ENCODE results near the gene PRSS38. TPM values are rescaled to one million over a fixed set of nuclear protein-coding genes. Genes with fewer than 3 reads are reported as not detected.

Gene PRSS38
- total RNA-seq, 1 experiment from 2014 or later = not detected

DNA sequence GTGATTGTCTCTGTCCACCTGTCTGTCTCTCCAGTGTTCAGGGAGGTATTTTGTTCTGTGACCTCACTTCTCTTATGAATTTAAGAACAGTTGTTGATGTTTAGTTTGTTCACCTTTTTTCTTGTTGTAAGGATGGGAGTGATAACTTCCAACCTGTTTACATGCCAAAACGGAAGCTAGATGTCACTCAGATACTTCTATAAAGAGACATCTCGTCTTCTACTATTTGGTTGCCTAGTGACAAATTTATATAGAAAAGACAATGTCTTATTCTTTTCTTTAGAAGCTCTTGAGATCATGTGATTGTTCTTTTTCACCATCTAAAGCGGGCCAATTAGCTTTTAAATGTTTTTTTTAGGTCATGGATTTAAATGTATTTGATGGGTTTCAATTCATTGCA is 33.8 kb downstream of the PRSS38 start:
- Mint-ChIP-seq H3K27me3 (ENCODE audit: insufficient read depth, unreplicated experiment) (no peaks in the 10 kb centered on the region), H3K4me1 (ENCODE audit: insufficient read depth, unreplicated experiment) (no peaks in the 10 kb centered on the region), H3K27ac (ENCODE audit: low read depth, unreplicated experiment) (no peak overlapping the region), H3K9me3 (ENCODE audit: unreplicated experiment) (no peaks in the 10 kb centered on the region), H3K4me3 (ENCODE audit: unreplicated experiment) (no peak overlapping the region), H3K36me3 (ENCODE audit: insufficient read depth, unreplicated experiment) (no peaks in the 10 kb centered on the region)
- intact Hi-C loops (cut with micrococcal nuclease) = no loop called here
- TF ChIP-seq, protein P1, sequence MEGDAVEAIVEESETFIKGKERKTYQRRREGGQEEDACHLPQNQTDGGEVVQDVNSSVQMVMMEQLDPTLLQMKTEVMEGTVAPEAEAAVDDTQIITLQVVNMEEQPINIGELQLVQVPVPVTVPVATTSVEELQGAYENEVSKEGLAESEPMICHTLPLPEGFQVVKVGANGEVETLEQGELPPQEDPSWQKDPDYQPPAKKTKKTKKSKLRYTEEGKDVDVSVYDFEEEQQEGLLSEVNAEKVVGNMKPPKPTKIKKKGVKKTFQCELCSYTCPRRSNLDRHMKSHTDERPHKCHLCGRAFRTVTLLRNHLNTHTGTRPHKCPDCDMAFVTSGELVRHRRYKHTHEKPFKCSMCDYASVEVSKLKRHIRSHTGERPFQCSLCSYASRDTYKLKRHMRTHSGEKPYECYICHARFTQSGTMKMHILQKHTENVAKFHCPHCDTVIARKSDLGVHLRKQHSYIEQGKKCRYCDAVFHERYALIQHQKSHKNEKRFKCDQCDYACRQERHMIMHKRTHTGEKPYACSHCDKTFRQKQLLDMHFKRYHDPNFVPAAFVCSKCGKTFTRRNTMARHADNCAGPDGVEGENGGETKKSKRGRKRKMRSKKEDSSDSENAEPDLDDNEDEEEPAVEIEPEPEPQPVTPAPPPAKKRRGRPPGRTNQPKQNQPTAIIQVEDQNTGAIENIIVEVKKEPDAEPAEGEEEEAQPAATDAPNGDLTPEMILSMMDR (IDR thresholded peaks at IDR 0.05; ENCODE audit: unreplicated experiment) = no peak
- no peak for DNase-seq (ENCODE audit: unreplicated experiment)
- ChIA-PET CTCF (interaction anchor here (0.6 to 1.4 kb wide), 5 partner anchors 18 to 150 kb away, joined by 3 to 5 read pairs (median 3); no protein-coding TSS in a partner anchor), POLR2A (interaction anchor here (1.2 to 2.0 kb wide), 2 partner anchors 10 to 16 kb away, joined by 3 to 7 read pairs; no protein-coding TSS in a partner anchor)
- BruUV-seq (replicated peaks) = no TSS peak

- Mint-ChIP-seq H3K27me3 (ENCODE audit: insufficient read depth, unreplicated experiment) (no peaks in the 10 kb centered on the region), H3K4me1 (ENCODE audit: insufficient read depth, unreplicated experiment) (no peaks in the 10 kb centered on the region), H3K36me3 (ENCODE audit: insufficient read depth, unreplicated experiment) (no peaks in the 10 kb centered on the region), H3K27ac (ENCODE audit: low read depth, unreplicated experiment) (no peak overlapping the region), H3K9me3 (ENCODE audit: unreplicated experiment) (no peaks in the 10 kb centered on the region), H3K4me3 (ENCODE audit: unreplicated experiment) (no peak overlapping the region)
- ChIA-PET POLR2A (no interaction called here), CTCF (interaction anchor here (0.6 kb wide), 1 partner anchor 9 kb away, joined by 6 read pairs; no protein-coding TSS in a partner anchor)
- BruUV-seq (replicated peaks) = no TSS peak
- DNase-seq (ENCODE audit: unreplicated experiment) = no peak
- TF ChIP-seq, protein P1 (IDR thresholded peaks at IDR 0.05; ENCODE audit: unreplicated experiment) = no peak
- intact Hi-C loops (cut with micrococcal nuclease) = no loop called here
These were observed 38.7 kb downstream of the PRSS38 start for GRCh38 chr1:227854189-227854588.

DNA sequence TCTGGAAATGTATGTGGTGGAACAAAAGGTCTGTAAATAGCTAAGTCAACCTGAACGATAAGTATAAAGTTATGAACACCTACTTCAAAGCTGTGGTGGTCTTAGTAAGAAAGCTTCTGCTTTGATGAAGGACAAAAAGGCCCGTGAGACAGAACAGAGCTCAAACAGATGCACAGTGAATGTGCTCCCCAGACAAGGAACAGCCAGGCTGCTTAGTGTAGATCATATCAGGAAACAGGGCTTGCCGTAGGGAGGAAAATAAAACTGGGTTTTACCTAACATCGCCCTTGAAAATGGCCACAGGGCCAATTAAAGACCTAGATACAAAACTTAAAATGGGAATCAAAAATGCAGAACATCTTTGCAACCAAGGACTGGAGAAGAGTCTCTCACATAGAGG is 40.2 kb downstream of the PRSS38 start:
- no peaks in the 10 kb centered on the region for H3K27me3 Mint-ChIP-seq (ENCODE audit: insufficient read depth, unreplicated experiment)
- no peak overlapping the region for H3K27ac Mint-ChIP-seq (ENCODE audit: low read depth, unreplicated experiment)
- TF ChIP-seq, protein P1 (IDR thresholded peaks at IDR 0.05; ENCODE audit: unreplicated experiment) = no peak
- no TSS peak for BruUV-seq (replicated peaks)
- ChIA-PET CTCF (no interaction called here), POLR2A (no interaction called here)
- intact Hi-C loops (cut with micrococcal nuclease) = no loop called here
- H3K36me3 Mint-ChIP-seq (ENCODE audit: insufficient read depth, unreplicated experiment) = no peaks in the 10 kb centered on the region
- H3K9me3 Mint-ChIP-seq (ENCODE audit: unreplicated experiment) = no peaks in the 10 kb centered on the region
- H3K4me1 Mint-ChIP-seq (ENCODE audit: insufficient read depth, unreplicated experiment) = no peaks in the 10 kb centered on the region
- DNase-seq (ENCODE audit: unreplicated experiment) = no peak
- no peak overlapping the region for H3K4me3 Mint-ChIP-seq (ENCODE audit: unreplicated experiment)

DNA sequence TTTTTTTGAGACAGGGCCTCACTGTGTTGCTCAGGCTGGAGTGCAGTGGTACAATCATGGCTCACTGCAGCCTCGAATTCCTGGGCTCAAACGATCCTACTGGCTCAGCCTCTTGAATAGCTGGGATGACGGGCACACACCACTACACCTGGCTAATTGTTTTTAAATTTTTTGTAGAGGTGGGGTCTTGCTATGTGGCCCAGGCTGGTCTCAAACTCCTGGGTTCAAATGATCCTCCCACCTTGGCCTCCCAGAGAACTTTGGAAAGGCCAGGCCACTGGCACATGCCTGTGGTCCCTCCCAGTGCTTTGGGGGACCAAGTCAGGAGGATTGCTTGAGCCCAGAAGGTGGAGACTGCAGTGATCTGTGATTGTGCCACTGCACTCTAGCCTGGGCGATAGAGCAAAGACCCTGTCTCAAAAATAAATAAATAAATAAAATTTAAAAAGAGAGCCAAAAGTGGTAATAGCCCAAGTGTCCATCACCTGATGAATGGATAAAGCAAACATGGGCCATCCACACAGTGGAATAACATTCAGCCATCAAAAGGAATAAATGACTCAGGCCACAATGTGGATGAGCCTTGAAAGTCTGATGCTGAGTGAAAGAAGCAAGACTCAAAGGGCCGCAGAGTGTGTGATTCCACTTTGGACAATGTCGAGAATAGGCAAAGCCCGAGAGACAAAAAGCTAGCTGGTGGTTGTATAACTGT is 40.8 kb downstream of the PRSS38 start:
- ChIA-PET CTCF (no interaction called here), POLR2A (no interaction called here)
- Mint-ChIP-seq H3K4me1 (ENCODE audit: insufficient read depth, unreplicated experiment) (no peaks in the 10 kb centered on the region), H3K27me3 (ENCODE audit: insufficient read depth, unreplicated experiment) (no peaks in the 10 kb centered on the region), H3K9me3 (ENCODE audit: unreplicated experiment) (no peaks in the 10 kb centered on the region), H3K27ac (ENCODE audit: low read depth, unreplicated experiment) (no peak overlapping the region), H3K4me3 (ENCODE audit: unreplicated experiment) (no peak overlapping the region), H3K36me3 (ENCODE audit: insufficient read depth, unreplicated experiment) (no peaks in the 10 kb centered on the region)
- DNase-seq (ENCODE audit: unreplicated experiment) = no peak
- no TSS peak for BruUV-seq (replicated peaks)
- TF ChIP-seq, protein P1 (IDR thresholded peaks at IDR 0.05; ENCODE audit: unreplicated experiment) = no peak
- intact Hi-C loops (cut with micrococcal nuclease) = no loop called here
